ENCODE measurements around the gene TRIM2.

TRIM2 gene

DNA sequence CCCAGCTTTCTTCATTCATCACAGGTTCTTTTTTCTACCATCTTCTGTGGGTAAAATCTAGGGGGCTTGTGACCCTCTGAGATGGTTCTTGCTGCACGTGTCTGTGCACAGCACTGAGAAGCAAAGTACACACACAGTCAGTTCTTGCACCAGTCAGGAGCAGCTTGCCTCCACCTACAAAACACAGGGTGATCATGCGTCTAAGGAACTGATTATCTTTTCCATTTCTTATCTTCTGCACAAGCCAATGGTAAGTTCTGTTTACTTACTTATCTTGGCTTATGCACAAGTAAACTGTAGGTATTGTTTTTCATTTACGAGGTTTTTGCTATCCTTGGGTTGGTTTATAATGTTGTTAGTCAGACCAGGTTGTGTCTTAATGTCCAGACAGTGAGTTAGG lies 40.7 kb downstream of the TRIM2 start:
- DNase-seq (ENCODE audit: extremely low read depth, low read depth), result no peak
- no peak overlapping the region for H3K4me3 ChIP-seq (replicated peaks; ENCODE audit: low read depth, low read length)
- TF ChIP-seq, protein P1, sequence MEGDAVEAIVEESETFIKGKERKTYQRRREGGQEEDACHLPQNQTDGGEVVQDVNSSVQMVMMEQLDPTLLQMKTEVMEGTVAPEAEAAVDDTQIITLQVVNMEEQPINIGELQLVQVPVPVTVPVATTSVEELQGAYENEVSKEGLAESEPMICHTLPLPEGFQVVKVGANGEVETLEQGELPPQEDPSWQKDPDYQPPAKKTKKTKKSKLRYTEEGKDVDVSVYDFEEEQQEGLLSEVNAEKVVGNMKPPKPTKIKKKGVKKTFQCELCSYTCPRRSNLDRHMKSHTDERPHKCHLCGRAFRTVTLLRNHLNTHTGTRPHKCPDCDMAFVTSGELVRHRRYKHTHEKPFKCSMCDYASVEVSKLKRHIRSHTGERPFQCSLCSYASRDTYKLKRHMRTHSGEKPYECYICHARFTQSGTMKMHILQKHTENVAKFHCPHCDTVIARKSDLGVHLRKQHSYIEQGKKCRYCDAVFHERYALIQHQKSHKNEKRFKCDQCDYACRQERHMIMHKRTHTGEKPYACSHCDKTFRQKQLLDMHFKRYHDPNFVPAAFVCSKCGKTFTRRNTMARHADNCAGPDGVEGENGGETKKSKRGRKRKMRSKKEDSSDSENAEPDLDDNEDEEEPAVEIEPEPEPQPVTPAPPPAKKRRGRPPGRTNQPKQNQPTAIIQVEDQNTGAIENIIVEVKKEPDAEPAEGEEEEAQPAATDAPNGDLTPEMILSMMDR (IDR thresholded peaks at IDR 0.05; ENCODE audit: low read depth, low read length, missing control alignments), result no peak

DNA sequence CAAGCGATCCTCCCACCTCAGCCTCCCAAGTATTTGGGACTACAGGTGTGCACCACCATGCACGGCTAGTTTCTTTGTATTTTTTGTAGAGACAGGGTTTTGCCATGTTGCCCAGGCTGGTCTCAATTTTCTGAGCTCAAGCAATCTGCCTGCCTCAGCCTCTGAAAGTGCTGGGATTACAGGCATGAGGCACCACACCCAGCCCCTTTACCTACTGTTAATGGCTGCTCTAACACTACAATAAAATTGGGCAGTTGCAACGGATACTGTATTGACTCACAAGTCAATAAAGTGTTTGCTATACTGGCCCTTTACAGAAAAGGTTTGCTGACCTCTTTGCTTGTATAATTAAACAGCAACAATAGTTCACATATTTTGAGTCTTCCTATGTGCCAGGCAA lies 41.5 kb downstream of the TRIM2 start:
- TF ChIP-seq, protein P1 (IDR thresholded peaks at IDR 0.05; ENCODE audit: low read depth, low read length, missing control alignments), result no peak
- no peak overlapping the region for H3K4me3 ChIP-seq (replicated peaks; ENCODE audit: low read depth, low read length)
- DNase-seq (ENCODE audit: extremely low read depth, low read depth), result no peak

DNA sequence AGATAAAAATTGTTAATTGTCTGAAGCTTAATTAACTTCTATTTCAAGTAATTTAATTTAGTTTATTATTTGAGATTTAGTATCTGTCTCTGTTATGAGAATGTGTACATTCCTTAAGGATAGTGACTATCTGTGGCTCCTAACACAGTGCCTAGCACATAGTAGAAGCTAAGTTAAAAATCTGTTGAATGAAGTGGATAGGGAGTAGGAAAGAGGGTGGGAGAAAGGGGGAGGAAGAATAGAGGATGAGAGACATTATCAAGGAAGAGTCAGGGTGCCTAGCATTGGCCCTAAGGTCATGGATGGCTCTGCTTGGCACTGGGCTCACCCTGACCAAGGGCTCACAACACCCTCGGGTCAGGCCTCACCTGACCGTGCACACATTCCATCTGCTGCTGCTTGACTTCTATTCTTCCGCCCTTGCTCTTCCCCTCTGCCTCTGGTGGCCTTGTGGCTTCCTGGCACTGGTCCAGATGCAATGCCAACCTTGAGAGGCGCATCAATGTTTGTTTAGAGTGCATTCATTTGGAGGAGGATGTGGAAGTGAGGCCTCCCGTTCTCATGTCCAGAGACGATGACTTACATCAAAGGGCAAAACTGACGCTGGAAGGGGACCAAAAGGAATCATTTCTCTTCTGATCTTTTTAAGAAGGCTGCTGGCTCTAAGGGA lies 42.3 kb downstream of the TRIM2 start:
- TF ChIP-seq, protein P1 (IDR thresholded peaks at IDR 0.05; ENCODE audit: low read depth, low read length, missing control alignments), result no peak
- no peak for DNase-seq (ENCODE audit: extremely low read depth, low read depth)

DNA sequence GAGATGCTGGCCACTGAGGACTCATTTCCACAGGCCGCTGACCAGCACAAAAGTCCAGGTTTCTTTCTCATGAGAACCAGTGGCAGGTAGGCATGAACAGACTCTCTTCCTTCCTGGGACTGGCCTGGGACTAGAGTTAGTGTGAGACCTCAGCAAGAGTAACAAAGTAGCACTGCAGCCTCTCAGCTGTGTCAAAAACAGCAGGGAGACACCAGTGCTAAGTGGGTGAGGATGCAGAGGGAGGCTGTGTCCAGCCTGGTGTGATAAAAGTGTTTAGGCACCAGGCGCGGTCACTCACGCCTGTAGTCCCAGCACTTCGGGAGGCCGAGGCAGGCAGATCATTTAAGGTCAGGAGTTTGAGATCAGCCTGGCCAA lies 42.9 kb downstream of the TRIM2 start:
- DNase-seq (ENCODE audit: extremely low read depth, low read depth), result no peak
- TF ChIP-seq, protein P1 (IDR thresholded peaks at IDR 0.05; ENCODE audit: low read depth, low read length, missing control alignments), result no peak
- H3K4me3 ChIP-seq (replicated peaks; ENCODE audit: low read depth, low read length), result no peak overlapping the region

More for the DNA sequence above, 42.3 kb downstream of the TRIM2 start:
- H3K4me3 ChIP-seq (replicated peaks; ENCODE audit: low read depth, low read length), result no peak overlapping the region

DNA sequence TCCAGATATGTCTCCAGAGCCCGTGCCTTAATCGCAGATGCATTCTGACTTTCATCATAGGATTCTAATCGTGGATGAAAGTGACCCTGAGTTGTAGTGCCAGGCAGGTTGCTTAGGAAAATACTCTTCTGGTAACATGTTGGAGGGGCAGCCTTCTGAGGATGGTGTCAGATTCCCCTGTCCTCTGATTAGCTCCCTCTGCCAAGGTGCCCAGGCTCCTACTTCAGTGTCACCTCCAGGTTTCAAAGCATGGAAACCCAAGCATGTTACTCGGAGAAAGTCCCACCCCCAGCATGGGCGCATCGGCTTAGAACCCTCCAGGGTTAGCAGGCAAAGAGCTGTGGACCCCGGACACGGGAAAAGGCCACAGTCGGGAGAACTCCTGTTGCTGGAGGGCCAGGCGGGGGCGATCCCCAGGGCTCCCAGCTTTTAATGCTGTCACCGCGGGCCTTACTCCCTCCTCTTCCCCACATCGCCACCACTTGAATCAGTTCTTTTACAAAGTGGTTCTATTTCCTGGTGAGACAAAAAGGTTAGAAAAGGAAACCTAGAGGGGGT lies 44.5 kb downstream of the TRIM2 start:
- peak overlapping the region; percentile 45 for H3K4me3 ChIP-seq (replicated peaks; ENCODE audit: low read depth, low read length)
- TF ChIP-seq, protein P1 (IDR thresholded peaks at IDR 0.05; ENCODE audit: low read depth, low read length, missing control alignments), result no peak
- no peak for DNase-seq (ENCODE audit: extremely low read depth, low read depth)

DNA sequence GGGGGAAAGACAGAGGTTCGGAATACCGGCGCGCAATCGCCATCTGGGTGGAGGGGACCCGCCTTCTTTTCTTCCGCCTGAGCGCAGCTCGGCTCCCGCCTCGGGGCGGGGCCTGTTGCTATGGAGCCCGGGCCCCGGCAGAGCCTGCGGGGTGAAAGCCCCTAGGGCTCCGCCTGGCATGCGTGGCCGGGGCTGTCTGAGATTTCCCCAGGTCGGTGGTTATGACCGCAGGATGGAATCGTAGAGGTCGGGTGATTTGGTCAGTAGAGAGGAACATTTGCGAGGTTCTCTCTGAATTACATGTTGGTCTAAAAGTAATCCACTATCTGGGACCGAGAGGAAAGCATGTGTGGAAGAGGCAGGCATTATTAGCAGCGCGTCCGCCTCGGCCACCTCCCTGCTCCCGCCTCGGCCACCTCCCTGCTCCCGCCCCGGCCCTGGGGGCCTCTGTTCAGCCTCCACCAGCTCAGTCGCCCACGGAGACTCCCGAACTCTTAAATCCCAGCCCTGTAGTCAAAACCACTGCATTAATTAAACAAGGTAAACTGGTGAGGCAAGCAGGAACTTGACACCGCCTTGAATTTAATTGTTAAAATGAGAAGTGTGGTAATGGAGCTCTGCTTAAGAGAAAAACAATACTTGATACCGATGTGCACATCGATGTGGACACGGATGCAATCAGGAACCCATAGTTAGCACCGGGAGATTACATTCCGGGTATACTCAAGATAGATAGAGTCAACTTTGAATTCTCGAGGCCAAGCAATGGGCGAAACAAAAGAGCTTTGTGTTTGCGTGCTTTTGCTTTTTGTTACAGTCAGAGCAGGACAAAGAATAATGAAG lies 45.2 kb downstream of the TRIM2 start:
- H3K4me3 ChIP-seq (replicated peaks; ENCODE audit: low read depth, low read length), result peak overlapping the region; percentile 45
- TF ChIP-seq, protein P1 (IDR thresholded peaks at IDR 0.05; ENCODE audit: low read depth, low read length, missing control alignments), result no peak
- DNase-seq (ENCODE audit: extremely low read depth, low read depth), result no peak

Measured in HFF-Myc (cell line).